Trophoblast cell (in vitro differentiated cells and primary cell): ENCODE measurements around the gene TNFAIP2.
A peak's percentile ranks its signal among the peaks of the same experiment; 100 is the strongest.

ENCODE experiments used
- DNase-seq, 2 donors: peaks; one replicate each; pipeline ENCODE4 v3.0.0-alpha.2; 2016
- H2AFZ ChIP-seq: 2 replicates; pipeline ENCODE4 v1.6.1; 2013; ENCODE audit warnings: low read length, moderate library complexity, mild to moderate bottlenecking; ENCODE audit not compliant: insufficient read depth, poor library complexity
- H2AK5ac ChIP-seq: 2 replicates; pipeline ENCODE4 v1.6.1; 2013; ENCODE audit warnings: mild to moderate bottlenecking, low read length
- H2BK120ac ChIP-seq: 2 replicates; pipeline ENCODE4 v1.6.1; 2013; ENCODE audit warnings: low read length, mild to moderate bottlenecking, moderate library complexity; ENCODE audit not compliant: insufficient read depth, poor library complexity
- H2BK12ac ChIP-seq: 2 replicates; pipeline ENCODE4 v1.6.1; 2013; ENCODE audit warnings: mild to moderate bottlenecking, low read length, moderate library complexity
- H2BK5ac ChIP-seq: 2 replicates; pipeline ENCODE4 v1.6.1; 2013; ENCODE audit warnings: low read length, low read depth, moderate library complexity, mild to moderate bottlenecking; ENCODE audit not compliant: poor library complexity
- H3K14ac ChIP-seq: 2 replicates; pipeline ENCODE4 v1.6.1; 2013; ENCODE audit warnings: mild to moderate bottlenecking, low read length
- H3K18ac ChIP-seq: 2 replicates; pipeline ENCODE4 v1.6.1; 2013; ENCODE audit warnings: mild to moderate bottlenecking, low read length
- H3K23ac ChIP-seq: 2 replicates; pipeline ENCODE4 v1.6.1; 2013; ENCODE audit warnings: low read length
- H3K27ac ChIP-seq: 2 replicates; pipeline ENCODE4 v1.5.1; 2013; ENCODE audit warnings: low read depth, mild to moderate bottlenecking, inconsistent platforms, low read length, moderate library complexity
- H3K27me3 ChIP-seq: 2 replicates; pipeline ENCODE4 v1.6.1; 2013; ENCODE audit warnings: inconsistent platforms, mild to moderate bottlenecking, low read length, moderate library complexity; ENCODE audit not compliant: insufficient read depth
- H3K36me3 ChIP-seq, 2 experiments: 1 replicate in 1 of 2; 2 replicates in 1 of 2; pipeline ENCODE4 v1.6.1; 2013; ENCODE audit warnings: low read length in 2 of 2, mild to moderate bottlenecking in 2 of 2, moderate library complexity in 1 of 2; ENCODE audit not compliant: insufficient read depth in 2 of 2, control insufficient read depth in 1 of 2
- H3K4ac ChIP-seq: 2 replicates; pipeline ENCODE4 v1.6.1; 2013; ENCODE audit warnings: low read depth, mild to moderate bottlenecking, low read length, moderate library complexity
- H3K4me1 ChIP-seq, 2 experiments: 1 replicate in 1 of 2; 2 replicates in 1 of 2; pipeline ENCODE4 v1.6.1; 2013; ENCODE audit warnings: low read length in 2 of 2, mild to moderate bottlenecking in 2 of 2, moderate library complexity in 1 of 2; ENCODE audit not compliant: insufficient read depth in 2 of 2, control insufficient read depth in 1 of 2
- H3K4me2 ChIP-seq: 2 replicates; pipeline ENCODE4 v1.6.1; 2013; ENCODE audit warnings: inconsistent platforms, mild to moderate bottlenecking, low read length, moderate library complexity
- H3K4me3 ChIP-seq: 2 replicates; pipeline ENCODE4 v1.5.1; 2013; ENCODE audit warnings: mild to moderate bottlenecking, low read depth, low read length, inconsistent platforms
- H3K79me1 ChIP-seq: one replicate; pipeline ENCODE4 v1.6.1; 2013; ENCODE audit warnings: low read length
- H3K79me2 ChIP-seq: 2 replicates; pipeline ENCODE4 v1.6.1; 2013; ENCODE audit warnings: low read length, mild to moderate bottlenecking; ENCODE audit not compliant: control insufficient read depth, insufficient read depth, poor library complexity
- H3K9ac ChIP-seq: 2 replicates; pipeline ENCODE4 v1.6.1; 2013; ENCODE audit warnings: mild to moderate bottlenecking, low read length
- H3K9me3 ChIP-seq: 2 replicates; pipeline ENCODE4 v1.6.1; 2013; ENCODE audit warnings: low read depth, mild to moderate bottlenecking, control low read depth, inconsistent platforms, low read length; ENCODE audit not compliant: insufficient read depth
- H4K12ac ChIP-seq: 2 replicates; pipeline ENCODE4 v1.6.1; 2013; ENCODE audit warnings: low read depth, mild to moderate bottlenecking, low read length, moderate library complexity
- H4K8ac ChIP-seq: 2 replicates; pipeline ENCODE4 v1.6.1; 2013; ENCODE audit warnings: low read depth, mild to moderate bottlenecking, low read length, moderate library complexity
- H4K91ac ChIP-seq: one replicate; pipeline ENCODE4 v1.6.1; 2013; ENCODE audit warnings: low read depth, mild to moderate bottlenecking, low read length, moderate library complexity
- whole genome bisulfite sequencing: extraction: QIAGEN DNeasy Blood & Tissue Kit; methylation state at CpG from one replicate; pipeline ENCODE4 v1.1.7; 2013; ENCODE audit warnings: missing lambda C conversion rate; ENCODE audit not compliant: insufficient read length, insufficient coverage; ENCODE audit errors: extremely low coverage; 5-methylcytosine and 5-hydroxymethylcytosine counted together

The TNFAIP2 gene

GRCh38 chr14:103107941-103108748, 15.1 kb upstream of the TNFAIP2 start:
- H2AFZ ChIP-seq, result no peak overlapping the region
- H3K27ac ChIP-seq, result no peak overlapping the region
- peaks cover 18% of the 10 kb centered on the region for H3K79me1 ChIP-seq
- no peaks in the 10 kb centered on the region for H3K36me3 ChIP-seq
- H3K9ac ChIP-seq, result no peak overlapping the region
- no peak overlapping the region for H3K4me3 ChIP-seq
- no peaks in the 10 kb centered on the region for H3K9me3 ChIP-seq
- peaks cover 6% of the 10 kb centered on the region for H3K27me3 ChIP-seq
- no peak overlapping the region for H3K4me2 ChIP-seq
- H2AK5ac ChIP-seq, result peak overlapping the region; percentile 83
- H3K4ac ChIP-seq, result no peak overlapping the region
- H2BK12ac ChIP-seq, result peak overlapping the region; percentile 70
- peaks cover 21 to 37% of the 10 kb centered on the region in 2 experiments for H3K4me1 ChIP-seq
- peak overlapping the region; percentile 68 for H4K91ac ChIP-seq
- no peak for DNase-seq
- no peak overlapping the region for H4K12ac ChIP-seq
- peak overlapping the region; percentile 13 for H4K8ac ChIP-seq
- no peak overlapping the region for H3K23ac ChIP-seq
- peaks cover 2% of the 10 kb centered on the region for H3K79me2 ChIP-seq
- peak overlapping the region; percentile 27 for H2BK120ac ChIP-seq
- no peak overlapping the region for H2BK5ac ChIP-seq
- peak overlapping the region; percentile 42 for H3K18ac ChIP-seq
- no CpG with 5 or more reads among the region's 28 CpGs for WGBS
- H3K14ac ChIP-seq, result peak overlapping the region; percentile 37

GRCh38 chr14:103108749-103109207, 14.5 kb upstream of the TNFAIP2 start:
- Histone ChIP-seq H3K4ac (no peak overlapping the region), H2BK120ac (peak overlapping the region; percentile 27), H3K9ac (no peak overlapping the region), H2BK12ac (peak overlapping the region; percentile 70), H3K27me3 (peaks cover 6% of the 10 kb centered on the region), H2AK5ac (peak overlapping the region; percentile 49), H3K27ac (no peak overlapping the region), H3K4me3 (no peak overlapping the region), H4K91ac (peak overlapping the region; percentile 68), H3K23ac (no peak overlapping the region), H3K36me3 (no peaks in the 10 kb centered on the region), H3K79me2 (peaks cover 2% of the 10 kb centered on the region), H3K4me1 (peaks cover 21 to 32% of the 10 kb centered on the region in 2 experiments), H3K9me3 (no peaks in the 10 kb centered on the region), H4K12ac (no peak overlapping the region), H3K18ac (peak overlapping the region; percentile 42), H3K4me2 (no peak overlapping the region), H4K8ac (peak overlapping the region; percentile 13), H3K14ac (peak overlapping the region; percentile 37), H3K79me1 (peaks cover 18% of the 10 kb centered on the region), H2BK5ac (no peak overlapping the region), H2AFZ (no peak overlapping the region)
- no CpG with 5 or more reads among the region's 9 CpGs for WGBS
- peak; percentile 46 to 75 for DNase-seq

GRCh38 chr14:103109535-103110441, 13.5 kb upstream of the TNFAIP2 start:
- Histone ChIP-seq H2AFZ (peak overlapping the region; percentile 26), H3K9me3 (no peaks in the 10 kb centered on the region), H4K8ac (peak overlapping the region; percentile 67), H3K27ac (peak overlapping the region; percentile 57), H2BK5ac (peak overlapping the region; percentile 69), H3K79me2 (peaks cover 2% of the 10 kb centered on the region), H2BK12ac (peak overlapping the region; percentile 73), H3K18ac (peak overlapping the region; percentile 77), H3K23ac (no peak overlapping the region), H3K4ac (no peak overlapping the region), H3K79me1 (peaks cover 18% of the 10 kb centered on the region), H3K9ac (no peak overlapping the region), H2AK5ac (no peak overlapping the region), H3K27me3 (peaks cover under 1% of the 10 kb centered on the region), H4K12ac (no peak overlapping the region), H3K4me3 (peak overlapping the region; percentile 41), H4K91ac (peak overlapping the region; percentile 83), H3K4me1 (peaks cover 19 to 29% of the 10 kb centered on the region in 2 experiments), H2BK120ac (peak overlapping the region; percentile 93), H3K4me2 (peak overlapping the region; percentile 76), H3K14ac (peak overlapping the region; percentile 55), H3K36me3 (no peaks in the 10 kb centered on the region)
- WGBS, result no CpG with 5 or more reads among the region's 32 CpGs
- DNase-seq, result peak; percentile 97 to 98

GRCh38 chr14:103110681-103111231, 12.5 kb upstream of the TNFAIP2 start:
- no CpG with 5 or more reads among the region's 14 CpGs for WGBS
- H3K18ac ChIP-seq, result peak overlapping the region; percentile 44

More at GRCh38 chr14:103110681-103111231, 12.5 kb upstream of the TNFAIP2 start:
- H3K79me2 ChIP-seq, result peaks cover 2% of the 10 kb centered on the region
- peak overlapping the region; percentile 14 for H2BK5ac ChIP-seq
- H3K79me1 ChIP-seq, result peaks cover 18% of the 10 kb centered on the region
- no peaks in the 10 kb centered on the region for H3K36me3 ChIP-seq
- no peak overlapping the region for H3K9ac ChIP-seq
- H3K4ac ChIP-seq, result peak overlapping the region; percentile 42
- H2BK12ac ChIP-seq, result peak overlapping the region; percentile 84
- peak overlapping the region; percentile 55 for H3K14ac ChIP-seq
- peak overlapping the region; percentile 76 for H3K4me2 ChIP-seq
- H4K8ac ChIP-seq, result peak overlapping the region; percentile 70
- H3K9me3 ChIP-seq, result no peaks in the 10 kb centered on the region
- H2BK120ac ChIP-seq, result peak overlapping the region; percentile 75
- no peak overlapping the region for H3K23ac ChIP-seq
- peak in 1 of 2 donors; percentile 41 for DNase-seq
- H3K4me3 ChIP-seq, result no peak overlapping the region
- H3K27me3 ChIP-seq, result no peaks in the 10 kb centered on the region
- H2AK5ac ChIP-seq, result peak overlapping the region; percentile 94
- H4K12ac ChIP-seq, result no peak overlapping the region
- H2AFZ ChIP-seq, result no peak overlapping the region
- no peak overlapping the region for H3K27ac ChIP-seq
- peak overlapping the region; percentile 52 for H4K91ac ChIP-seq
- peaks cover 19 to 27% of the 10 kb centered on the region in 2 experiments for H3K4me1 ChIP-seq
